Colonic mucosa (tissue), 4 donors: ENCODE measurements around the gene C3orf52. TPM values are rescaled to one million over a fixed set of nuclear protein-coding genes. Genes with fewer than 3 reads are reported as not detected.

Experiments used
- DNase-seq: peaks from one replicate; pipeline ENCODE4 v3.0.0-alpha.2; 2020
- H3K27ac ChIP-seq: fragments of 200-600 bp; one replicate; pipeline ENCODE4 v1.8.0; 2021
- H3K27me3 ChIP-seq: fragments of 200-600 bp; one replicate; pipeline ENCODE4 v1.8.0; 2021
- H3K36me3 ChIP-seq: fragments of 200-600 bp; one replicate; pipeline ENCODE4 v1.8.0; 2021
- H3K4me1 ChIP-seq: fragments of 200-600 bp; one replicate; pipeline ENCODE4 v1.8.0; 2021; ENCODE audit warnings: mild to moderate bottlenecking
- H3K4me3 ChIP-seq: fragments of 200-600 bp; one replicate; pipeline ENCODE4 v1.8.0; 2021
- H3K9ac ChIP-seq, 2 donors: one replicate each; pipeline ENCODE4 v1.7.0; 2013; ENCODE audit warnings: control low read depth in 2 of 2, low read depth in 2 of 2, low read length in 2 of 2
- H3K9me3 ChIP-seq: fragments of 200-600 bp; one replicate; pipeline ENCODE4 v1.8.0; 2021
- intact Hi-C: fragments of 100-400 bp; cut with DNase I; formaldehyde crosslinking; loops from one replicate; pipeline ENCODE4 v1.14.1; 2022
- total RNA-seq, 2 donors: library from RNA; stranded (reverse); fragmentation: NEBNext Ultra II Directional in 1 of 2; extraction: Animal tissue kit (Norgen Biotek cat#: 25700) in 1 of 2; gene quantifications; one replicate each; pipeline ENCODE4 v1.2.1, GENCODE V29; 2021
- TF ChIP-seq, protein P1 (sequence below): fragments of 200-600 bp; IDR thresholded peaks from one replicate; pipeline ENCODE4 v1.8.0; 2022; ENCODE audit warnings: antibody characterized with exemption, mild to moderate bottlenecking
- donor health status: healthy.
- donor health status: DM: no; HTN: no; CAD: no.
- donor health status: DM: no; HTN: no; CAD: no.

Gene C3orf52
- total RNA-seq, 2 donors from 2014 or later = 25.1 to 39.3 TPM

DNA sequence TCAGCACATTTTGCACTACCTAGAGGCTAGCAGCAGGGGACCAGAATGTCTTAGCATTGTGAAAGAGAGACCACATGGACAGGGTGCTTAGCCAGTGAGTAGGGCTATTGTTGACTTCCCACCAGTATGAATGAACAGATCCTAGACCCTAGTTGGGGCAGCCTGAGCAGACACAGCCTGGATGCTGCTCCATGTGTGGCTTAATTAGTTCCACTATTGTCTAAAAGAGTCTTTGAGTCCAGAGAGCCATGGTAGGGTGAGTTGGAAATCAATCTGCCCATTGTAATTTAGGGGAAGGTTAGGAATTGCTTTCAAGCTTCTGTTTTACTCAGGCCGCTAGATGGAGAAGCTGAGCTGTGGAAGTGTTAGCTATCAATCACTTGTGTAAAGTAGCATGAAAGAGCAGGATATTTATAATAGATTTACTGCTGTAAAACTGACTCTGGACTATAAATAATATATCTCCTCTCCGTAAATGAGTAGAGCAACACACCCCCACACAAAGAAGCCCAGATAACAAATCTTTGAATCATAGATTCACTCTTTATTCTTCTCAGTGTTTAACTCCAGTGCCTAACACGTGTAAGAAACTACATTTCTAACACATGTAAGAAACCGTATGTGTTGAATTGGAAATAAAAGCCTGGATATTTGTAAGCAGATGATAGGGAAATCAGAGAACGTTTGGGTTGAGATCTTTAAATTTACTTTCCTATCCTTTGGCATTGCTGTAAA lies 50.9 kb downstream of the C3orf52 start:
- no peak for DNase-seq
- H3K9ac ChIP-seq = no peak overlapping the region
- no peaks in the 10 kb centered on the region for H3K36me3 ChIP-seq
- TF ChIP-seq, protein P1, sequence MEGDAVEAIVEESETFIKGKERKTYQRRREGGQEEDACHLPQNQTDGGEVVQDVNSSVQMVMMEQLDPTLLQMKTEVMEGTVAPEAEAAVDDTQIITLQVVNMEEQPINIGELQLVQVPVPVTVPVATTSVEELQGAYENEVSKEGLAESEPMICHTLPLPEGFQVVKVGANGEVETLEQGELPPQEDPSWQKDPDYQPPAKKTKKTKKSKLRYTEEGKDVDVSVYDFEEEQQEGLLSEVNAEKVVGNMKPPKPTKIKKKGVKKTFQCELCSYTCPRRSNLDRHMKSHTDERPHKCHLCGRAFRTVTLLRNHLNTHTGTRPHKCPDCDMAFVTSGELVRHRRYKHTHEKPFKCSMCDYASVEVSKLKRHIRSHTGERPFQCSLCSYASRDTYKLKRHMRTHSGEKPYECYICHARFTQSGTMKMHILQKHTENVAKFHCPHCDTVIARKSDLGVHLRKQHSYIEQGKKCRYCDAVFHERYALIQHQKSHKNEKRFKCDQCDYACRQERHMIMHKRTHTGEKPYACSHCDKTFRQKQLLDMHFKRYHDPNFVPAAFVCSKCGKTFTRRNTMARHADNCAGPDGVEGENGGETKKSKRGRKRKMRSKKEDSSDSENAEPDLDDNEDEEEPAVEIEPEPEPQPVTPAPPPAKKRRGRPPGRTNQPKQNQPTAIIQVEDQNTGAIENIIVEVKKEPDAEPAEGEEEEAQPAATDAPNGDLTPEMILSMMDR = peak; percentile 28
- H3K9me3 ChIP-seq = no peaks in the 10 kb centered on the region
- no peak overlapping the region for H3K27ac ChIP-seq
- H3K4me1 ChIP-seq = no peaks in the 10 kb centered on the region
- no peak overlapping the region for H3K4me3 ChIP-seq
- intact Hi-C loops = loop anchor here (10.0 kb wide), 1 partner anchor 158 kb away; the partner anchor contains the start of gene SLC9C1
- no peaks in the 10 kb centered on the region for H3K27me3 ChIP-seq

DNA sequence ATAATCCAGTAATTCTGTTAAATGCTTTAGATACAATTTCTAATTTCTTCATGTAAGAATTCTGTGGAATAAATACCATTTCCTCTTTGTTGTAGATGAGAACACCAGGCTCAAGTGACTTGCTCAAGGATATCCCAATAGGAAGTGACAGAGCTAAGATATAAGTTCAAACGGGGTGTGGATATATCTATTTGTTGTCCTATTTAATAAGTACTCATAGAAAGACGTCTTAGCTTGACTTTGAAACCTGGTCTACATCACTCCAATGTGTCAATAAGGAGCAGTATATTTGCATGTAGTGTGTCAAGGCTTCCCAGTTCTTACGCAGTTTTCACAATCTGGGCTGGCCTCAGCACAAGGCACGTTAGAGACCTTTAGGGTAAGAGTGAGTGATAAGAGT lies 51.6 kb downstream of the C3orf52 start:
- TF ChIP-seq, protein P1 = no peak

DNA sequence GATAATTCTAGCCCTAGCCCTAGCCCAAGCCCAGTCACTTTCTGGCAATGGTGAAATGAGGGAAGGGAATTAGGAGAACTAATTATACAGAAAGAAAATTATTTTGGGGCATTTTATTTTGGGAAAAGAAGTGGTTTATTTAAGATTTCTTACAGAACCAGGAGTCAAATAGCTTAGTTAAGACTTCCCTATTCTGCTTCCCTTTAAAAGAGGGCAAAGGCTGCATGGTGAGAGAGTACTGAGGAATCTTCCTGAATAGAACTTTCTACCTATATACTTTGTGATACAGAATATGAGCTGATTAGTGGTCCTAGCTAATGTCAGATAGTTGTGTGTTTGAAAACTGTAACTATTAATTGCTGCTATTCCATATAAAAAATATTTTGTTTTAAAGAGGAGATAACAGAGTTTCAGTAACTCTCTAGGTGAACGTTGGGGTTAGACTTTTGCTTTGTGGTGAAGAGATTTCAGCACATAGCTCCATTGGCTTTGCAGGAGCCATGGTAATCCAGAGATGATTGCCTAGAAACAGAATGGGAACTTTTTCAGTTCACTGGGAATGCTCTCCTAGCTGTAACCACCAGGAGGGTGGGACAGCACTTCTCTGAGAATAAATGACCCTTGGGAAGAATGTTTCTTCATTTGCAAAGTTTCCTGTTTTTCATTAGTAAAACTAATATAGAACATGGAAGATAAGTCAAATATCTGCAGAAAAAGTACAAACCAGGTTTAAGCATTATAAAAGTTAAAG lies 52.2 kb downstream of the C3orf52 start:
- intact Hi-C loops = loop anchor here (10.0 kb wide), 1 partner anchor 156 kb away; the partner anchor contains the start of gene SLC9C1
- no peaks in the 10 kb centered on the region for H3K36me3 ChIP-seq
- H3K9me3 ChIP-seq = no peaks in the 10 kb centered on the region
- no peak overlapping the region for H3K27ac ChIP-seq
- H3K9ac ChIP-seq = no peak overlapping the region
- TF ChIP-seq, protein P1 = no peak
- H3K4me1 ChIP-seq = no peaks in the 10 kb centered on the region
- no peak overlapping the region for H3K4me3 ChIP-seq
- no peaks in the 10 kb centered on the region for H3K27me3 ChIP-seq
- no peak for DNase-seq

More for the DNA sequence above, 51.6 kb downstream of the C3orf52 start:
- Histone ChIP-seq H3K36me3 (no peaks in the 10 kb centered on the region), H3K4me3 (no peak overlapping the region), H3K4me1 (no peaks in the 10 kb centered on the region), H3K9ac (no peak overlapping the region), H3K27ac (no peak overlapping the region), H3K9me3 (no peaks in the 10 kb centered on the region), H3K27me3 (no peaks in the 10 kb centered on the region)
- DNase-seq = no peak
- intact Hi-C loops = loop anchor here (10.0 kb wide), 1 partner anchor 157 kb away; the partner anchor contains the start of gene SLC9C1

DNA sequence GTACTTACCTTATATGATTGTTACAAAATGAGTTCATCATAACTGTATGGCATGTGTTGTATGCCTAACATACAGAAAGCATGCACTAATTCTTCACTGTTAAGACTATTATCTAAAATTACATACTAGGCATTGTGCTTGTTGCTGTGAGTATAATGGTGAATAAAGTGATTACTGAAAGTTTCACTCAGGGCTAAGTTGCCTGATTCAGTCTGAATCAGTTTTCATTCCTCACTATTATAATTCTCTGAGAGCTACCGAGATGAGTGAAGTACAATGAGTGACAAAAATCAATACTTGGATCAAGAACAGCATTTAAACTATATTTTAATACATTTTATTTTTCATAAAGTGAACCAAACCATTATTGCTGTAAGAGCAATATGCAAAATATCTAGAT lies 54.4 kb downstream of the C3orf52 start:
- no peak overlapping the region for H3K27ac ChIP-seq
- no peak overlapping the region for H3K4me3 ChIP-seq
- no peaks in the 10 kb centered on the region for H3K4me1 ChIP-seq
- no peaks in the 10 kb centered on the region for H3K36me3 ChIP-seq
- DNase-seq = no peak
- no peaks in the 10 kb centered on the region for H3K27me3 ChIP-seq
- intact Hi-C loops = no loop called here
- no peak overlapping the region for H3K9ac ChIP-seq
- TF ChIP-seq, protein P1 = no peak
- no peaks in the 10 kb centered on the region for H3K9me3 ChIP-seq

DNA sequence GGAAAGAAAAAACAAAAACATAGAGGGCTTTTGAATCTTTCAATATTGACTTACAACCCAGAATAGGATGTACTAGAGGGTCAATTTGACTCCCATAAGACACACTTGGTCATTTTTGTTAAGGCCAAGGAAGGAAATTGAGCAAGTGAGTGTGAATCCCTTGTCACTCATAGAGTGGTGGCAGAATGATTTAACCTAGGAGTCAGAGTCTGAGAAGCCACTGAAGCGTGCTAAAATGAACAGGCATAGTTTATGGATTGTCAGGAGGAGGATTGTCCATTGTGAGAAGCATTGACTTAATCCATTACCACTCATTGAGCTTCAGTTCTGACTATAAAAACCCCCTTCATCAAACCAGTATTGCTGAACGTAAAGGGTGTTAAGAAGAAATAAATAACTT lies 55.1 kb downstream of the C3orf52 start:
- H3K9ac ChIP-seq = no peak overlapping the region
- no peaks in the 10 kb centered on the region for H3K4me1 ChIP-seq
- H3K9me3 ChIP-seq = no peaks in the 10 kb centered on the region
- no peak for DNase-seq
- H3K27ac ChIP-seq = no peak overlapping the region
- H3K4me3 ChIP-seq = no peak overlapping the region
- TF ChIP-seq, protein P1 = no peak
- no peaks in the 10 kb centered on the region for H3K27me3 ChIP-seq
- H3K36me3 ChIP-seq = no peaks in the 10 kb centered on the region
- intact Hi-C loops = no loop called here
